ENCODE data around the gene COQ6.

GRCh38 chr14:73953731-73954130 is 3.6 kb downstream of the COQ6 start:
- no peak for TF ChIP-seq EP300 (conservative IDR thresholded peaks at IDR 0.05; ENCODE audit: poor library complexity, severe bottlenecking)
- TF ChIP-seq CTCF (IDR thresholded peaks at IDR 0.05; ENCODE audit: poor library complexity, severe bottlenecking) = no peak
- TF ChIP-seq REST (IDR thresholded peaks at IDR 0.05; ENCODE audit: borderline replicate concordance) = no peak
- TF ChIP-seq POLR2AphosphoS5 (IDR thresholded peaks at IDR 0.05) = no peak
- no peak for TF ChIP-seq EZH2 (IDR thresholded peaks at IDR 0.05; ENCODE audit: borderline replicate concordance, insufficient read depth, low read length, poor library complexity, severe bottlenecking)
- no peak for TF ChIP-seq SMC3 (conservative IDR thresholded peaks at IDR 0.05; ENCODE audit: poor library complexity)
- no peak for TF ChIP-seq TAF1 (IDR thresholded peaks at IDR 0.05; ENCODE audit: low read depth)
- no peak for TF ChIP-seq RAD21 (conservative IDR thresholded peaks at IDR 0.05)

Measured in neural cell (in vitro differentiated cells).